HG03342 (cell line): Measurements from ENCODE around the gene OR7G2.
A peak's percentile ranks its signal among the peaks of the same experiment; 100 is the strongest.

Experiments
- ATAC-seq: cut with Tn5 transposase; IDR thresholded peaks from one replicate; pipeline ENCODE4 v1.9.1; 2021; ENCODE audit warnings: mild to moderate bottlenecking, moderate library complexity; ENCODE audit not compliant: unreplicated experiment

OR7G2 gene

DNA sequence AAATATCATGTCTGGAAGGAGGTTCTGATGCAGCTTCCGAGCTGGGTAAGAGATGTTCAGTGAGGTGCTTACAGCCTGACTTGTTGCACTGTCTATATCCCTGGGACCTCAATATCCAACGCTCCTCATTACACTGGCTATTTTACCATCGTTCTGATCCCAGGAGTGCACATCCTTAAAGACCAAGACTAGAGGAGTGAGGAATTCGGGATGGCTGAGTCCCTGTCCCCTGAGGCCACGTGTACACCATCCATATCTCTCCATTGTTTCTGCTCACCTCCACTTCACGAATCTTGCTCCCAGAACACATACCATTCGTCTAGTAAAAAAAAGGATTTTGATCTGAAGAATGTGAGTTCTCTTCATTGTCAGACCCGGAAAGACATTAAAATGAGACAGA lies at the start of gene OR7G2:
Gene OR7G2, minus strand, starts transcription at position 101 of the 400 bp plus-strand sequence. CDS start 4,232 bp downstream, outside the sequence.
- no peak for ATAC-seq

DNA sequence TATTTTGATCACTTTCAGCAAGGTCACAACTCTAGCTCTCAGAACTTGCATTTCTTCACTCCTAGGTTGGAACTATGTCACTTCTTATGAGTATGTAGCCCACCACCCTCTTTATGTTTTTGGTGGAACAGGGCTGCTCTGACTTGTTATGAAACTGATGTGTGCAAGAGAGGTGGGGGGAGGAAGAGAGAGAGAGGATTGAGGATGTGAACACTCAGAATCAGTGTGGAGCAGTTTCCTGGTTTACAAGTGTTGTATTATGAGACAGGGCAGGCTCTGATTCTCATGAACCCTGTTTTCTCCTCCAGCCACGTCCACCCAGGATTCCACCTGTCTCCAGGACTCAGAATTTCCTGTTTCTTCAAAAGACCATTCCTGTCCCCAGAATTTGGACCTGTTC lies 49.0 kb upstream of the OR7G2 start:
- ATAC-seq: no peak

DNA sequence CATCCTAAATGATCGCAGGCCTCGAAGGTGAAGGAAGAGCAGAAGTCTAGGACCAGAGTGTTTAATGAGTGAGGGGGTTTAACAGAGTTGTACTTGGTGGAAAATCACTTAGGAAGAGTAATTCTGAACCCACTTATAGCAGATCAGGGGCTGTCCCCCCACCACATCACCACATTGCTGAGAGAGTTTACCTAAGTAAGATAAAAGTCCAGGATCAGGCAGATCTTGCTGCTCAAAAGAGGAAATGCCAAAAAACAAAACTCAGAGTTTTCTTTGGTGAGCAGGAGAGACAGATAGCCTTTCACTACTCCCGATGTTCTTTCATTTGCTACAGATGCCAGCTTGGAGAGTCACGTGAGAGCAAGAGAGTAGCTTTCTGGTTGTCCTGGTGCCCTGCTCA lies 48.3 kb upstream of the OR7G2 start:
- ATAC-seq: no peak

DNA sequence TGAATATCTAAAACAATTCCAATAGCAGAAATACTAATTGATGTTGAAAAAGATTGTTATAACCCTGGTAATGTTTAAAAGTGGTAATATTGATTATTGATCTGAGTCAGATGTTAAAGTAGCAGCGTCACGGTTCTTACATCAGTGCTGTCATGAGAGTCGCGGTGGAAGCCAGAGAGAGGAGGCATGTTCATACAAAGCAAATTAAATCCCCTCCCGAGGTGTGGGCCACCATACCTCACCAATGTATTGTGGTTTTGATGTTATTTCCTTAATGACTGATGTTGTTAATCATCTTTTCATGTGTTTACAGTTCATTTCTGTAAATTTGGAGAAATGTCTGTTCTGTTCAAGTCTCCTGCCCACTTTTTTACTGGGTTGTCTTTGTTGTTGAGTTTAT lies 44.1 kb upstream of the OR7G2 start:
- no peak for ATAC-seq

DNA sequence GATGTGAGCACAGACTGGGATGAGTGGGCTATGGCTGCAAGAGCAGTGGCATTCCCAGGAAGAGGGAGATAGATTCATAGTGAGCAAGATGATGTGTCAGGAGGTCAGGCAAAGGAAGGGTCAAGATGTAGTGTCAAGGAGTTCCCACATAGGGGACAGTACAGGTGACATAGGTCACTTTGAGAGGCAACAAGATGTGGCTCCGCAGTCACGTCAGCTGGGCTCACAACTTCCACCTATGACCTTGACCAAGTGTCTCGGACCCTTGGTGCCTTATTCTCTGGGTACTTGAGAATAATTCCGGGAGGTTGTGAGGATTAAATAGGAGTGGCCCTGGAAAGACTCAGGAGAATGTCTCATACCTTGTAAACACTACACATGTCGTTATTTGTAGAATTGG lies 43.4 kb upstream of the OR7G2 start:
- no peak for ATAC-seq

DNA sequence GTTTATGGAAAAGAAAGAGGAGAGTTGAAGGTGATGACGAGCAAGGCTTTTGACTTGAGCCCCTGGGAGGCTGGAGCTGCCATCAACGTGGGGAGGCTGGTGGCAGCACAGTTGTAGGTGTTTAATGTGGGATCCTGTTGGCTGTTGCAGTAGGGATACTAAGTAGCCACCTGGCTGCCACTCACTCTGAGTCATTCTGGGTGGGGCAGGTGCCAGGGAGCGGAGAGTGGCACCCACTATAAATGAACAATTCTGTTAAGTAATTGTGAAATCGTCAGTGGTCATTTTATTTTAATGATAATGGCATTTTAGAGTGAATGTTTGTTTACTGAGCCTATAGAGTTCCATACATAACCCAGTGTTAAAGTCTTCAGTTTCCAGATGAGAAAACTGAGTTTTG lies 42.7 kb upstream of the OR7G2 start:
- no peak for ATAC-seq

DNA sequence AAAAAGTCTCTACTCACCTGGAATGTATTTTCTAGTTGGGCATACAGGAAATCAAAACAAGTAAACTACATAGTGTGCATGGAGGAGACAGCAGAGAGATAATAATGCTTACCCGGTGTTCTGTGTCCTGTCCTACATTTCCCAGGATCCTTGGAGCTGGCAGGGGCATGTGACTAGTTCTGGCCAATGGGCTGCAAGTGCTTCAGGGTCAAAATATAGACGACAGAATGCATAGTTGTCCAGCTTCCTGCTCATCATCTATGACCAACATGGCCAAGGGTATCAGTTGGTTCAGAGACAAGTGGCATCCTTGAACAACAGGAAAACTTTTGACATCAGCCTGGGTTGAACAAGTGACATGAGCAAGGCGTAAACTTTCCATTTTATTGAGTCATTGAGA lies 41.4 kb upstream of the OR7G2 start:
- no peak for ATAC-seq

DNA sequence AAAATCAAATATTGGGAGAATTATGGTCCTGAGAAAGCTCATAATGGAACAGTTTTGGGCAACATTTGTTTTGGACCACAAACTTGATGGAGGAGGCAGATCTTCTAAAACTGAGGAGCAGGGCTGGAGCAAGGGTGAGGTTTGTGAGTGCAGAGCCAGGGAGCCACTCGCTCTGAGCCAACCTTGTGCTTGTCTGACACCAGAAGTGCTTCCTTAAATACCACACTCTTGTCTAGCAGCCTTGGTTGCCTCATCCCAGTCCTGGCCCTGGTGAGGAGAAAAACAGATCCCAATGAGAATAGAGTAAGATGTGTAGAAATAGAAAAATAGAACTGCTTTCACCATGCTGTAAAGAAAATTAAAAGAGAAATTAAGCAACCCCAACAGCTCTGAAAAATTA lies 39.6 kb upstream of the OR7G2 start:
- no peak for ATAC-seq

DNA sequence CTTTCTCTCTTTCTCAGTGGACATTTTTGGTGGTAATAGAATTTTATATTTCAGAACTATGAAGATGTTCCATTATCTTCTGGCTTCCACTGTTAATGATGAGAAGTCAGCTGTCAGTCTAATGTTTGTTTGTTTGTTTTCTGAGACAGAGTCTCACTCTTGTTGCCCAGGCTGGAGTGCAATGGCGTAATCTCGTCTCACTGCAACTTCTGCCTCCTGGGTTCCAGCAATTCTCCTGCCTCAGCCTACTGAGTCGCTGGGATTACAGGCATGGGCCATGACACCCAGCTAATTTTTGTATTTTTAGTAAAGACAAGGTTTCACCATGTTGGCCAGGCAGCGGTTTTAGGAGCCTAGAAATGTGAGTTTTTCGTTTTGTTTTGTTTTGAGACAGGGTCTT lies 37.6 kb upstream of the OR7G2 start:
- no peak for ATAC-seq

DNA sequence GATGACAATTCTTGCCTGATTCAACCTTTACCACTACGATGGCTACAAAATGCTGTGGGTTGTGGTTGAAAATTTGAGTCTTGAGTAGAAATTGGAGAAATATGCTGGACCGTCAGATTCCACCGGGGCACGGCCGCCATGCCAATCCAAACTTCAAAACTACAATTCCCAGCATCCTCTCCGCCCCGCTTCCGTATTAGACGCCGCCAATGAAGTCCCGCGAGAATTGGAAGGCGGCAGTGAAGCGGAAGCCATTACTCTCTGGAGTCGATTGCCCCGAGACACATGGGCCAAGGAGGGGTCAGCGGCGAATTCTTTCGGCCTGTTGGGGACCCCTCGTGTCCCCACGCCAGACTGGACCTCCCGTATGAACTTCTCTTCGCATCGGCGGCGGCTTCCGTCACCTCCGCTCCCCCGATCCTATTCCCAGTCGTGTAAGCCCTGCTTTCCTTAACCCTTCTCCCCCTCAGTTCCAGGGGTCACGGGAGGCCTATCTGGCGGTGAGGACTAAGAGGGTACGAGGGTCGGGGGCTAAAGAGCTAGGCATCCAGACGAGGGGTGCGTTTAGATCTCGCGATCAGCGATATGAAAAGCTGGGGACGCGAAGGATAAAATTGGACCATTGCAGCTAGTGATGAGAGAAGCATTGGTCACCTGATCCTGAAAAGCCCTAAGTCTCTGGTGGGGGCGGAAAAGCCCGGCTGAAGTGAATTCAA lies 33.0 kb upstream of the OR7G2 start, which contains the start of gene ZNF317:
Gene ZNF317, plus strand, starts transcription at position 239 of the 716 bp plus-strand sequence. CDS start 15,620 bp downstream, outside the sequence.
- peak; percentile 95 for ATAC-seq

DNA sequence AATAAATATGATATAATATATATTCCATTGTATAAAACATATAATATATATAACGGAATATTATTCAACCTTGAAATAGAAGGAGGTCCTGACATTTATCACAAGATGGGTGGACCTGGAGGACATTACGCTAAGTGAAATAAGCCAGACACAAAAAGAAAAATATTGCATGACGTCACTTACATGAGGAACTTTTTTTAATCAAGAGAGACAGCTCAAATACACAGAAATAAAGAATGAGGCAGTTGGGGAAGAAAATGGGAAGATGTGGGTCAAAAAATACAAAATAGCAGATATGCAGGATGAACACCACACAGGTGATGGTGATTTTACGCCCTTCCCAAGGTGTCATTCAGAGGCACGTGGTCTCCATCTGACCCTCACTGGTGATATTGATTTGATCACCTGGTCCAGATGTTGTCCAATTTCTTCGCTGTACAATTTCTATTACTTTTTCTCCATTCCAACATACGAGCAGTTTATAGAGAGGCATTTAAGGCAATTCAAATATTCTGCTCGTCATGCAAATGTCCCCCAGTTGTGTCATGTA lies 32.4 kb upstream of the OR7G2 start:
- no peak for ATAC-seq

DNA sequence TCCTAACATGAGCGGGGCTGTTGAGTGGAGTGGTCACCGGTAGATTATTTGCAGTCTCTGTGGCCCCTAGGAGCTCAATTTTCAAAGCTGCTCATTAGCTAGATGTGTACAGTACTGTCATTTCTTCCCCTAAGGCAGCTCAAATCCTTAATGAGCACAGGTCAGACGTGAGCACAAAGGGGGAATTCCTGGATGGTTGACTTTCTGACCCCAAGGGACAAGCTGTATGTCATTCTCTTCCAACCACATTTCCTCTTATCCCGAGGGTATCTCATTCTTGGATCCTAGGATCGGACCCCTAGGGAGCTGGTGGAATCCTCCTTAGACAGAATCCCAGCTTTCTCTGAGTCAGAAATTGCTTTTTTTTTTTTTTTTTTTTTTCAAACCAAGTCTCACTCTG lies 25.1 kb upstream of the OR7G2 start:
- no peak for ATAC-seq

DNA sequence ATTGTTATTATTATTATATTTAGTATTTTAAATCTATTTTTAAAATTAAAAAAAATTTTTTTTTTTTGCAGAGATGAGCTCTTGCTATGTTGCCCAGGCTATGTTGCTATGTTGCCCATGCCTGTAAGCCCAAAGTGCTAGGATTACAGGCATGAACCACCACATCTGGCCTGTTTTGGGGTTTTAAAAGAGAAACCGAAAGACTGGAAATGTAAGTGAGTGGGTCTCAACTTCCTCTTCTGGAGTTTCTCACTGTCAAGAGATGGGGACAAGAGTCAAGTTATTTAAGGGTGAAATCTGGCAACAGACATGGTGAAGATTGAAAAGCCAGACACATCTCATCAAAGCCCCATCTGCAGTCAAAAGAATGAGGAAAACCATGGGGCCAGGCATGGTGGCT lies 23.7 kb upstream of the OR7G2 start:
- ATAC-seq: no peak

DNA sequence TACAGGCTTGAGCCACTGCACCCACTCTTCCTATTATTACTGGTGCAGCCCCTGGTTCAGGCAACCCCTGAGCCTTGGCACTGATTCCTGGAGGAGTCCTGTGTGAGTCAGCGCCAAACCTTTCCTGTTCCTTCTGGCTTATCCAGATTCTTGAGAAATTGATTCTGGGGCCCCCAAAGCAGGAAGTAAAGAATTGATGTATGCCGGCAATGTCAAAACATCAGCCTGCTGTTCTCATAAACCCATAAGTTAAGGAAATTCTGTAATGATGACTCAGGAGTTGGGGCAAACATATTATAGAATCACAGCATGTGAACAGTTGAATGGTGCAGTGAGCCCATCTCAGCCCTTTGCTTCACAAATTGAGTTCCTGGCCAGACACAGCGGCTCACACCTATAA lies 20.9 kb upstream of the OR7G2 start:
- no peak for ATAC-seq

DNA sequence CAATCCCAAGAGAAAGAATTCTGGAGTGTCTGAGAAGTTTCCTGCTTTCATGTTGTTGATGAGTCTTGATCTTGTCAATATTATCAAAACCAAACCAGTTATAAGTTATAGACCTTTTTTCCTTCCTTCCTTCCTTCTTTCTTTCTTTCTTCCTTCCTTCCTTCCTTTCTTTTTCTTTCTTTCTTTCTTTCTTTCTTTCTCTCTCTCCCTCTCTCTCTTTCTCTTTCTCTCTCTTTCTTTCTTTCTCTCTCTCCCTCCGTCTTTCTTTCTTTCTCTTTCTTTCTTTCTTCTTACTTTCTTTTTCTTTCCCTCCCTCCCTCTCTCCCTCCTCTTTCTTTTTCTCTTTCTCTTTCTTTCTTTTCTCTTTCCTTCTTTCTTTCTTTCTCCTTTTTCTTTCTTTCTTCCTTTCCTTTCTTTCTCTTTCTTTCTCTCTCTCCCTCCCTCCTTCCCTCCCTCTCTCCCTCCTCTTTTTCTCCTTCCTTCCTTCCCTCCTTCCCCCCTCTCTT lies 19.7 kb upstream of the OR7G2 start, which contains the start of gene OR7G3:
Gene OR7G3, minus strand, starts transcription at position 51 of the 506 bp plus-strand sequence. Its CDS starts 0 bp downstream, at position 51.
- no peak for ATAC-seq

DNA sequence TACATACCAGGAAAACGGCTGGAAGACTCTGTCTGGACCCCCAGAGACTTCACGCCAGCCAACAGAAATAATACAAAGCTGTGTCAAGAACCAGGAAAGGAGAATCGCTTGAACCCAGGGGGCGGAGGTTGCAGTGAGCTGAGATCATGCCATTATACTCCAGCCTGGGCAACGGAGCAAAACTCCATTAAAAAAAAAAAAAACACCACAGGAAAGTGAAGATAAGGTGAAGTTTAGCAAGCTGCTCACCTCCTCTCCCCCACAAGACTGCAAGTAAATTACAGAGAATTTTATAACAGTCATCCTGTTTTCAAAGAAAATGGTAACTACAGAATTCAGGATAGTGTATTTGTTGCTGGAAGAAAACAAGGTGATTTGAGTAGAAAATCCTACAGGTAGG lies 9.3 kb upstream of the OR7G2 start:
- ATAC-seq: no peak

DNA sequence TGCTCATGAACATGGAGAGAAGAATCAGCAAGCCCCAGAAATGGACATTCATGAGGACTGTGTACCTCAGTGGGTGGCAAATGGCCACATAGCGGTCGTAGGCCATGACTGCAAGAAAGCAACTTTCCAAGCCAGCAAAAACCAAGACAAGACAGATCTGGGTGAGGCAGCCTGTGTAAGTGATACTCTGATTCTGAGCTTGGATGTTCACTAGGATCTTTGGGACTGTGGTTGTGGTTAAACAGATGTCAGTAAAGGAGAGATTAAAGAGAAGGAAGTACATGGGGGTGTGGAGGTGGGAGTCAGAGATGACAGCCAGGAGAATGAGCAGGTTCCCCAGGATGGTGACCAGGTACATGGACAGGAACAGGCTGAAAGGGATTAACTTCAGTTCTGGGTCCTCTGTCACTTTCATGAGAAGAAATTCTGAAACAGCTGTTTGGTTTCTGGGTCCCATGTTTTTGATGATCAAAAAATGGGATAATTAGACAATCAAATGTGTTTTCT lies 8.1 kb upstream of the OR7G2 start, which contains the start of gene OR7G1:
Gene OR7G1, minus strand, starts transcription at position 457 of the 507 bp plus-strand sequence. Its CDS starts 0 bp downstream, at position 457.
- no peak for ATAC-seq

DNA sequence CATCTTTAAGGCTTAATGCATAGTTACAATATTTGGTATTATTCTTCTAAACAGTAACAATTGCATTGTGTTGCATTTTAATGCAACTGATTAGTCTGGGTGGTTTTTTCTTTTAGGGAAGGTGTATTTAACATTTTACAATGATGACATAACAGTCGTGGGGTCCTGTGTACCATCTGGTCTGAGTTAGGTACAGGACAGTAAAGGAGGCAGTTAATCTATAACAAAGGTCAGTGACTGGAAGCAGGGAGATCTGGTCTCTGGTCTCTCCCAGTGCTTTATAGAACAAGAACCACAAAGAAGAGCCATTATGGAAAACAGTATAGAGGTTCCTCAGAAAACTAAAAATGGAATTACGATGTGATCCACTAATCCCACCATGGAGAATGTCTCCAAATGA lies 2.7 kb upstream of the OR7G2 start:
- ATAC-seq: no peak

DNA sequence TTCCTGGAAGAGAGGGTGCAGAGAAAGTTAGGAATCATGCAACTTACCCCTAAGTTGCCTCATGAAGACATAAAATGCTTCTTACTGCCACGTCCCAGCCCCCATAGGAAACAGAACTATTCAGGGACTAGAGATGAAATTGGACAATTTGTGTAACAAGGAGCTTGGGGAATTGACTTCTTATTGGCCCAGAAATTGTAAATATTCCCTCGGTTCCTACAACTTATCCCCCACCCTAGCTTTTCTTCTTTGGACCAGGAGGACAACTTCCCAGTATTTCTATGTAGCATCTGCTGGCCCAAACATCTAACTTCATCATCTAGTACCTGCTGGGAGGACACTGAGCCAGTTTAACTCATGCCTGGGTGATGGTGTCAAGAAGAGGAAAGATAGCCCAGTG lies 20.5 kb downstream of the OR7G2 start, which contains the start of gene OR1M1:
Gene OR1M1, plus strand, starts transcription at position 301 of the 400 bp plus-strand sequence. CDS start 6,184 bp downstream, outside the sequence.
- no peak for ATAC-seq

DNA sequence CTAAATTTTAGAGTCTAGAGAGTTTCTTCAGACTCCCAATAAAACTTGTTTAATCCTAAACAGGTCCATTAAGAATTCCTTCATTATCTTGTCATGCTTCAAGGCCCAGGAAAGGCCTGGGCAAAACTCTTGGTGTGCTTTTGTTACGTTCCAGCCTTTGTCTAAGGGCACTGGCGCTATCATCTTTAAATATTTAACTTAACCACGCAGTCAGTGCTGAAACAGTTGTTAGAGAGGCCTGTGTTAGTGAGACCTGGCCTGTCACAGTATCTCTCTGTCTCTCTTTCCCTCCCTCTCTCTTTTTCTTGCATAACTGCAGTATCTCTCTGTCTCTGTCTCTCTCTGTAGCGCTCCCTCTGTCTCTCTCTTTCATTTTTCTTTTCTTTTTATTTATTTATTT lies 28.6 kb downstream of the OR7G2 start:
- ATAC-seq: no peak

DNA sequence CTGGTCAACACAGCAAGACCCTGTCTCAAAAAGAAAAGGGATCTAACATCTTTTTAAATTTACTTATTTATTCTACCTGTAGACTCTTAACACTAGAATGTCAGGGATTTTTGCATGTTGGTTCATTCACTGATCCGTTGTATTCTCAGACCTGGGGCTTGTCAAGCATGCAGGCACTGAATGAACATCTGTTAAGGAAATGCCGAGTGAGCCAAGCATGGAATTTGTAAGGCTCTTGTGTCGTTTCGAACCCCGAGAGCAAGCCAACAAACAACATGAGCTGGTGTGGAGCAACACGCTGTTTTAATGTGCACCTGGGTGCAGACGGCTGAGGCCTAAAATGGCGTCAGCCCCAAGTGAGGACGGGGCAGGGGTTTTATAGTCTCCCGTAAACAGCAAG lies 30.4 kb downstream of the OR7G2 start:
- no peak for ATAC-seq
